ENCODE data around the gene PAX5.

- TF ChIP-seq POLR2A (IDR thresholded peaks at IDR 0.05) (no peak), CTCF (IDR thresholded peaks at IDR 0.05) (no peak), EP300 (IDR thresholded peaks at IDR 0.05) (no peak)
Observed at GRCh38 chr9:36992501-36993316, 41.4 kb downstream of the PAX5 start.

Data from ovary (tissue), 3 donors.